Measurements from ENCODE around the gene GALC. TPM values are rescaled to one million over a fixed set of nuclear protein-coding genes. Genes with fewer than 3 reads are reported as not detected.

The GALC gene
- 10.3 and 21.2 TPM in 2 replicates for total RNA-seq

GRCh38 chr14:87992718-87993628 is at the start of gene GALC:
TSS of gene GALC (minus strand) at chr14:87993182. CDS start at chr14:87993164, 18 bp downstream.

DNA sequence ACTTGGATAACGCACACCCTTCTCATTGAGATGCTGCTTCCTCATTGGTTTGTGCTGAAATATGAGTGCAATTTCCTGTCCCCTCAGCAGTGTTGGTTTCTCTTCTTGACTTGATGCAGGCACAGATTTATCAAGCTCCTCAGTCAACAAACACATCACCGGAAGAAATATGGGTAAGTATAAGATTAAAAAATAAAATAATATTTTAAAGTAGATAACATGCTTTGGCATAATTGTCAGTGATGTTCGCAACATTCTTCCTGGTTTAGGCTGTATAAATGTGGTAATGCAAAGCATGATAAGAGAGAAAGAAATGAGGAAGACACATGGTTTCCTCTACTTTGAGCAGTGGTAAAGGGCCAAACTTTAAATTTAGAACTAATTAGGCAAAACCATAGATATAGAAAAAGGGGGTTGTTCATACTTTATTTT is 12.1 kb upstream of the GALC start, which contains the start of gene GPR65:
Gene GPR65, plus strand, starts transcription at position 86 of the 432 bp plus-strand sequence. CDS start 5,713 bp downstream, outside the sequence.

Small RNA genes within 50 kb of the gene (small RNA-seq; reads per million reads assigned to genes)
- gene RNU6-835P: not detected

Other genes with a start within 250 kb of the GALC start
- gene GPR65, start 12.0 kb upstream of the GALC start, total RNA-seq: 0.33 TPM in 1 of 2 replicates, not detected in the other

All from vein endothelial cell (primary cell).